NCI-H146 (cell line): ENCODE data around the gene TMEM221.

Experiments used
- DNase-seq: peaks from one replicate; lab custom pipeline; 2025; lab: John Stamatoyannopoulos, UW

Gene TMEM221

GRCh38 chr19:17405250-17406045 is 43.0 kb downstream of the TMEM221 start, which contains the start of gene BST2:
Gene BST2, minus strand, starts transcription at chr19:17405630. Its CDS starts 55 bp downstream, at chr19:17405575.
- DNase-seq = no peak

DNA sequence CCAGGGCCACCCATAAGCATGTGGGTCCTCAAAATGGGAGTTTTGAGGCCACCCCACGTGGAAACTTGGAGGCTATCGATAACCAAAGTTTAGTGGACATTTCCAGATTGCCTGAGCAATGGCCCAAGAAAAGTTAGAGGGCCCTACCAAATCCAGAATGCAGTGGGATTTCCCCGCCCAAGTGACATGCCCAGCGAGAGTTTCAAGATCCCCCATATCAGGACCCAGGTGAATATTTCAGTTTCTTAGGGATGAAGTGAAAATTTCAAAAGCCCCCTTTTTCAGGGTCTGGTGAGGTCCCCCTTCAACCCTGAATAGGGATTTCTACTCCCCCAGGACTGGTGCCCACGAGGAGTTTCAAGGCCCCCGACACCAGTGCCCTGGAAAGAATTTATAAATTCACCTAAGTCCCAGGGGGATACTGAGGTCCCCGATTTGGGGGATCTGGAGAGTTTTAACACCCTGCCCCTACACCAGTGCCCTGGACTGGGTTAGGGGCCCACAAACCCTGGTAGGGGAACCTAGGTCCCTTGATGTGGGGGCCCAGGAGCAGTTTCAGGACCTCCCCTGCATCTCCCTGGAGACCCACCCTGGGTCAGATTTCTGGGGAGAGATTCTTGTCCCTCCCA is 43.7 kb downstream of the TMEM221 start:
- DNase-seq = no peak

- DNase-seq = no peak
These were observed 44.5 kb downstream of the TMEM221 start for GRCh38 chr19:17404015-17404414.

DNA sequence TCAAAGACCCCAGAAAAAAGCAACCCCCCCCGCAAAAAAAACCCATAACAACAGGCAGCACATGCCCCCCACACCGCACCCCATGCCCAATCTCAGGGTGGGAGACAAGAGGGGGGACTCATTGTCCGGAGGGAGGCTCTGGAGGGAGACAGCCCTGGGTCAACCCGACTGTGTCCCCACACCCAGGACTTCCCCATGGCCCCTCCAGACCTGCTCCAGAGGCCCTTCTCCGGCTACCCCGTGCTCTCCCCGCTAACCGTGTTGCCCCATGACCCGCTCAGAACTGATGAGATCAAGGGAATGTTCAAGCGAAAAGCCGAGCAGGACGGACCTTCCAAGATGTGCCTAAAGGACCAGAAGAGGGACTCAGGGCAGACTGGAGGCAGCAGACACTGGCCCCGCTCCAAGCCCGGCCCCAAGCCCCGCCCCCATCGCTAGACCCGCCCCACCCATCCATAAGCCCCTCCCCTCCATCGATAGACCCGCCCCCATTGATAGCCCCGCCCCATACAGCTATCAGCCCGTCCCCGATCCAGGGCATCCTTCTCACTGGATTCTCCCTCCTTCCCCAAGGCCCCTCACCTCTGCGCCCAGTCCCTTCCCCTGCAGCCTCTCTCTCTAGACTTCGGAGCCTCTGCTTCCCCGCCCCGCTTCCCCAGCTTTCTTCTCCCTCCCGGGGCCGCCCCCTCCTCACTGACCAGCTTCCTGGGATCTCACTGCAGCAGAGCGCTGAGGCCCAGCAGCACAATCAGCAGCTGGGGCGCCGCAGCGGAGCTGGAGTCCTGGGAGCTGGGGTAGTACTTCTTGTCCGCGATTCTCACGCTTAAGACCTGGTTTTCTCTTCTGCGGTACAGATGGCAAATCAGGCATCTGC is 45.2 kb downstream of the TMEM221 start:
- peak; percentile 57 for DNase-seq

DNA sequence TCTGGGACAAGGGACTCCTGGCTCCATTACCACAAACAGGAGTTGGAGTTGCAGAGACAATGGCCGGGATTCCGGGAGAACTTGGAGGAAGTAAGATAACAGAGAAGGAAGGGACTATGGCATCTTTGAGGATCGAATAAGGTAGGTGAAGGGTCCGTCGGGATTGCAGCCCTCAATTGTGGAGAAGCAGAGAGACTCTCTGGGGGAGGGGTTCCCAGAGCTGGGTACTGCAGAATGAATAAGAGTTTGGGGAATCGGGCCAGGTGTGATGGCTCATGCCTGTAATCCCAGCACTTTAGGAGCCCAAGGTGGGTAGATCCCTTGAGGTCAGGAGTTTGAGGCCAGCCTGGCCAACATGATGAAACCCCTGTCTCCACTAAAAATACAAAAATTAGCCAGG is 46.8 kb downstream of the TMEM221 start:
- DNase-seq = no peak

DNA sequence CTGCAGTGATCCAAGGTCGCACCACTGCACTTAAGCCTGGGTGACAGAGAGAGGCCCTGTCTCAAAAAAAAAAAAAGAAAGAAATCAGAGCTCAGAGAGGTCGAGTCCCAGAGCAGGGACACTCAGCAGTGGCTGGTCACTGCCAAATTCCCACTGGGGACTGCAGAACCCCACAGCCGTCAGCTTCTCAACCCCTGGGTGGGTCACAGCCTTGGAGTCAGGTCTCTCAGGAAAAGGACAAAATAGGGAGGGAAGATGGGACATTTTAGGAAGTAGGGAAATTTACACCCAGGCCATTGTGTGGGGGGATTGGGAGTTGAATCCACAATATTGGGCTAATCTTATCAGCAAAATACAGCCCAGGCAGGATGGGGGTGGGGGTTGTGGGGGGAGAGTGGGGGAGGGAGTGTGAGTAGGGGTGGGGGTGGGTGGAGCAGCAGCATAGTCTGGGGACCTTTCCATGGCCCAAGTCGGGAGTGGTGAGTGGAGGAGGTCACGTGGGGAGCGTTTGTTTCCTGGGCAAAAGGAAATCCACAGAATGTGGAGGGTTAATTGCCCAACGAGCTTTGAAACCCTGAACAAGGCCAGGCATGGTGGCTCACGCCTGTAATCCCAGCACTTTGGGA is 49.5 kb downstream of the TMEM221 start:
- DNase-seq = no peak

DNA sequence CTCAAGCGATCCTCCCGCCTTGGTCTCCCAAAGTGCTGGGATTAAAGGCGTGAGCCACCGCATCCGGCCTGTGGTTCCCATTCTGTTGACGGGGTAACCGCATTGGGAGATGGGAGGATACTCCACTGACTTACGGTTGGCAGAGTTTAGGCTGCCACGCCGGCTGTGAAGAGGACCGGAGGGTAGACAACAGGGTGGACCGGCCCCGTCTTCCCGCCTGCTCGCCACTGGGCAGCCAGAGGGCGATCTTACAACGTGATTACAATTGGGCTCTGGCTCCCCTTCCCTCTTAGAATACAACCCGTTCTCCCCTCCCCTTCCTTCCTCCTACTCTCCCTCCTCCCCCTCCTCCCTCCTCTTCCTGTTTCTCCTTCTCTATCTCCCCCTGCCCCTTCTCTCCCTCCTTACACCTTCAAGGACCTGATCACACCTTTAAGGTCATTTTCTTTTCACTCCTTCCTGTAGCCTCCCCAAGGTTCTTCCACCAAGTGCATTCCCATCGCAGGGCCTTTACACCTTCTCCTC is 53.5 kb downstream of the TMEM221 start:
- DNase-seq = peak; percentile 53

DNA sequence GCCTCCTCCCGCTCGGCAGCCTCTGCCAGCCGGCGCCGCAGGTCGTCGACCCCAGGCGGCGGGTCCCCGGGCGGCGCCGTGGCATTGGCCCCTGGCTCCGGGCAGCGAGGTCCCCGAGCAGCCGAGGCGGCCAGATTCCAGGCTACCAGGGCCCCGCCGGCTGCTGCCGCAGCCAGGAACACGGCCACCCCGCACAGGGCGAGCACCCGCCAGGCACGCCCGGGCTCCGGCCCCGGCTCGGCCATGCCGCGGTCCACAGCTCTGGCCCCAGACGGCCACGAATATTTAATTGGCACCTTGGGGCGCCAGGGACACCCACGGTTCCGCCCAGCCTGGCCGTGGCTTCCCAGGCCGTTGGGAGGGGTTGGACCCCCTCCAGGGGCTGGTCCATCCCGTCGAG is 54.6 kb downstream of the TMEM221 start, which contains the start of gene CCDC194:
CCDC194 (minus strand) TSS at position 283 of the 400 bp plus-strand sequence; CDS start at position 245, 38 bp downstream.
- no peak for DNase-seq

GRCh38 chr19:17393002-17393401 is 55.5 kb downstream of the TMEM221 start:
- DNase-seq = no peak

DNA sequence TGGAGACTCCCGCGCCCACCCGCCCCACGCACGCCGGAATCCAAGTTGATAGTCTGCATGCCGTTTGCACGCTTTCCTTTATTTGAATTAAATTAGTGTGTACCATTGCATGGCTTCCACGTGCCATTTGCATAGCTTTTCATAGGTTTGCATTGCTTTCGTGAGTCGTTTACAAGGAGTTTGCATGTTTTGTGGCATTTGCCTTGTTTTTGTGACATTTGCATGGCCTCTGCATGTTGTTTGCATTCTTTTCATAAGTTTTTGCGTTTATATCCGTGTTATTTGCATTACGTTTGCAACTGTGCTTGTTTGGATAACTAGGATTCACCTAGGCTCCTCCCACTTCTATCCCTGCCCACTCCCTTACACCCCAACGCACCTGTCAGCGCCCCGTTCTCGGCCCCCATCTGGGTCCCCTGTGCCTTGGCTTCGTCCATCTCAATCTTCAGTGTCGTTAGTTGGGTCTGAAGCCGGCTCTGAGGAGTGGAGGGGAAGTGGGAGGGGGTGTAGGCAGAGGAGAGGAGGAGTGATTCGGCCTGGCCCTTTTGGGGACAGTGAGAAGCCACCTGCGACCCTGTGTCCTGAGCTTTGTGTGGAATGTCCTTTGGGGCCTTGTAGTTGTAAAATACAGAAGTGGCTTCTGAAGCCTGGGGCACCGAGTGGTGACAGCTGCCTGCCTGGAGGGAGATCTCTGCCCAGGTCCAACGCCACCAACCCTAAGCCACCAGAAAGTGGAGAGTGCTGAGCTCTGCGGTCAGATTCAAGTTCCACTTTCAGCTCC is 56.9 kb downstream of the TMEM221 start:
- DNase-seq = no peak

GRCh38 chr19:17390665-17391370 is 57.6 kb downstream of the TMEM221 start:
- DNase-seq = peak; percentile 93

DNA sequence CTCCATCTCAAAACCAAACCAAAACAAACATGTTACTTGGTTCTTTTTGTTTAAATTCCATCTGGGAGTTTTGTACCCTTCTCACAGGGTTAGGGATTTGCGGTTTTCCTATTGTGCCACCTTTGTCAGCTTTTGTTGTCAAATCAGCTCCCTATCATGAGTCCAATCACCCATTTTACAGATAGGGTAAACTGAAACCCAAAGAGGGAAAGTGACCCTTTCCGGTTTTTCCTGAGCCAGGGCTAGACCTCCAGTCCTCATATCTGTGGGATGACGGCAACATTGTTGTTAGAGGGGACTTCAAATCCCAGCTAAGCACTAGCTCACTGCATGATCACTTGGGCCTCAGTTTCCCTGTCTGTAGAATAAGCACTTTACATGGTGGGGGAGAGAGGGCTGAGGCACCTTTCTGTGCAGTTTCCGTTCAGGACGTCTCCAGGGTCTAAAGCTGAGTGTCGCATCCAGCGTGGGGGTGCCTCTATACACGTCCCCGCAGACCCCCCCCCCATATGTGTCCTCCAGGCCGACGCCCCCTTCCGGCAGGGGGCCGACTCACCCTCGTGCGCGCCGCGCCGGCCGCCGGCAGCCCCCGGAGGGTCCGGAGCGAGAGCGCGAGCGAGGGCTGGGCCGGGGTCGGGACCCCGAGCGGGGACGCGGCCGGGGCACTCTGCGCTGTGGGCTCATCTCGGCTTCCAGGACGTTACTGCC is 58.4 kb downstream of the TMEM221 start:
- no peak for DNase-seq

DNA sequence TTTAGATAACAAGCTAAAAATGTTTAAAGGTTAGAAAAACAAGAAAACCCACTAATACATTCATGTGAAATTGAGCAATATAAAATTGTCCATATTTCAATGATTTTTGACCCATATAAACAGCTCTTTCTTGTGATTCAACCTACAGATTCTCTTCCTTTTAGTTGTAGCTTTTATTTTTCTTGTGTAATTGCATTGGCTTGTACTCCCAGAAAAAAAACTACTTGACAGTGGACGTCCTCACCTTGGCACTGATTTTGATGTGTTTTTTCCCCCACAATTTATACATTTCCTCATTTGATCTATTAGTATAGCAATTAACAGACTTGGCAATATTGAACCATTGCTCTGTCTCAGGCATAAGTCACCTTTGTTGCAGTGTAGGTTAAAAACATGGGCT is 59.2 kb downstream of the TMEM221 start:
- DNase-seq = no peak

DNA sequence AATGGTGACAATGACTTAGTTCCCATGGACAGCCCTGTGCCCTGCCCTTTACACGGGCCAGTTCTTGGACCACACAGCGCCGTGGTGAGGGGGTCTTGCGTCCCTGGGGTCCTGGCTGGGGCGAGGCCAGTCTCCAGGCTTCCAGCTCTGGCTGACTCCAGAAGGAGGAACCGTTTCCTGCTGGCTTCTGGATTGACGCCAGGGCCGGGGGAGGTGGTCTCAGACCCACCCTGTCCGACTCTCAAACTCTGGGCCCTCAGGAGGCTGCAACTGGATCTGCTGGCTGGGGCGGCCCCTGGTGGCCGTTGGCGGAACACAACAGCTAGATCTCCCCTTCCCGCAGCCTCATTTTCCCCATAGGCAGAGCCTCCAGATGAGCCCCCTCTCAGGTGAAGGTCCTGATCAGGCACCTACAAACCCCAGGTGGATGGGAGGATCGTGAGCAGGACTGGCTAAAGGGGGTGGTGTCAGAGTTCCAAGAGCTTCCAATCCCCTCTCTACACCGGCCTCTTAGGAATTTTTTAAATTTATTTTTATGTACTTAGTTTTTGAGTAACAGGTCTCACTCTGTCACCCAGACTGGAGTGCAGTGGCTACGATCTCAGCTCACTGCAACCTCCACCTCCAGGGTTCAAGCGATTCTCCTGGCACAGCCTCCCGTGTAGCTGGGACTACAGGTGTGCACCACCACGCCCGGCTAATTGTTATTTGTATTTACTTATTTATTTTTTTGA is 62.4 kb downstream of the TMEM221 start:
- peak; percentile 46 for DNase-seq
